KBM-7 (cell line): ENCODE data around the gene B4GALT4.
"Not testable (repeated sequence)": the region's sequence is repeated elsewhere in the genome, so short reads cannot be mapped to it uniquely, and the experiment has no call there.

ENCODE experiments used
- DNase-seq: peaks from one replicate; pipeline ENCODE4 v3.0.0-alpha.2; 2015
- in situ Hi-C: fragments of 300-500 bp; cut with MboI; formaldehyde crosslinking; loops from 2 replicates; pipeline ENCODE4 v1.14.3; 2020; ENCODE audit warnings: low sequenced_read_pairs, low pct_unique_long_range_greater_than_20kb, mixed read lengths

Gene B4GALT4

GRCh38 chr3:119164745-119165144, 75.9 kb downstream of the B4GALT4 start:
- in situ Hi-C loops, DNase-seq: not testable (repeated sequence)
